NT2/D1 (cell line): ENCODE results near the gene LRRC47.

ENCODE experiments used
- DNase-seq: peaks from one replicate; pipeline ENCODE4 v3.0.0-alpha.2; 2011; ENCODE audit warnings: low read depth, low spot score
- H3K27me3 ChIP-seq: 2 replicates; pipeline ENCODE4 v1.6.0; 2011; ENCODE audit warnings: mild to moderate bottlenecking; ENCODE audit not compliant: insufficient read length, insufficient read depth
- H3K36me3 ChIP-seq: 2 replicates; pipeline ENCODE4 v1.6.1; 2011; ENCODE audit warnings: mild to moderate bottlenecking, low read length, mixed read lengths; ENCODE audit not compliant: insufficient read depth, insufficient read length
- H3K4me1 ChIP-seq: 2 replicates; pipeline ENCODE4 v1.5.1; 2011; ENCODE audit not compliant: insufficient read depth, insufficient read length
- H3K4me3 ChIP-seq: 2 replicates; pipeline ENCODE4 v1.5.1; 2011; ENCODE audit warnings: low read depth; ENCODE audit not compliant: insufficient read length
- H3K9ac ChIP-seq: 2 replicates; pipeline ENCODE4 v1.6.0; 2011; ENCODE audit warnings: low read depth; ENCODE audit not compliant: insufficient read length
- H3K9me3 ChIP-seq: 2 replicates; pipeline ENCODE4 v1.5.1; 2011; ENCODE audit warnings: mild to moderate bottlenecking, low read length; ENCODE audit not compliant: insufficient read depth
- SUZ12 ChIP-seq: IDR thresholded peaks from 2 replicates; pipeline ENCODE4 v1.6.1; 2011; ENCODE audit not compliant: insufficient read length, insufficient read depth; ENCODE audit errors: extremely low read depth
- YY1 ChIP-seq: IDR thresholded peaks from 2 replicates; pipeline ENCODE4 v1.6.1; 2011; ENCODE audit not compliant: insufficient read length, insufficient read depth
- ZNF274 ChIP-seq: IDR thresholded peaks from 2 replicates; pipeline ENCODE4 v1.6.1; 2011; ENCODE audit warnings: mild to moderate bottlenecking, low read depth, low read length

The LRRC47 gene

DNA sequence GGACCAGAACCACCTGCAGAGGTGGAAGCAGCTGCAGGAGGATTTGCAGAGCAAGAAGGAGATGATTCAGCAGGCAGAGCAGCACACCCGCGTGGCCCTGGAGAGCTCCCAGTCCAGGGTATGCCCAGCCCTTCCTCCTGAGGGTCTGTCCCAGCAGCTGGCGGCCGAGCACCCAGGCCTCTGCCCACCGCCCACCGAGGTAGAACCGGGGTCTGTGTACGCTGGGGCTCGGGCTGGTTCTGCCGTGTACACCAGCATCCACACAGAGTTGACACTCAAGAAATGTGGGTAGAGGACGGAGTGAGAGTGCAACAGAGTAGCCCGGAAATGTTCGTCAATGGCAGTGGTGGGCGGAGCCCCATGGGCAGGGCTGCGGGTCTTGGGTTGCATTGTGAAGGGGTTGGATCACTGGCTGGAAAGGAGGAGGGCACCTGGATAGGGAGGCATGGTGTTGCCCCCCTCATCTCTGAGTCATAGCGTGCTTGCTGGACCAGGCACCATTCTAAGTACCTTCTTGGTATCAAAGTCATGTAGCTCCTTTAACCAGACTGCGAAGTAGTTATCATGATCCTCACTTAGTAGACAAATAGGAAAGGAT is 28.9 kb downstream of the LRRC47 start:
- DNase-seq = no peak
- H3K4me3 ChIP-seq = no peak overlapping the region
- no peaks in the 10 kb centered on the region for H3K36me3 ChIP-seq
- TF ChIP-seq SUZ12 (no peak), YY1 (no peak), ZNF274 (no peak)
- H3K9ac ChIP-seq = no peak overlapping the region
- peaks cover 9% of the 10 kb centered on the region for H3K4me1 ChIP-seq
- no peaks in the 10 kb centered on the region for H3K9me3 ChIP-seq
- H3K27me3 ChIP-seq = peaks cover 12% of the 10 kb centered on the region

- no peak overlapping the region for H3K4me3 ChIP-seq
- no peak for DNase-seq
- TF ChIP-seq YY1 (no peak), ZNF274 (no peak), SUZ12 (no peak)
- H3K27me3 ChIP-seq = no peaks in the 10 kb centered on the region
- H3K36me3 ChIP-seq = no peaks in the 10 kb centered on the region
- H3K4me1 ChIP-seq = no peaks in the 10 kb centered on the region
- H3K9ac ChIP-seq = no peak overlapping the region
- no peaks in the 10 kb centered on the region for H3K9me3 ChIP-seq
These were observed 32.8 kb downstream of the LRRC47 start for GRCh38 chr1:3763351-3764125.

DNA sequence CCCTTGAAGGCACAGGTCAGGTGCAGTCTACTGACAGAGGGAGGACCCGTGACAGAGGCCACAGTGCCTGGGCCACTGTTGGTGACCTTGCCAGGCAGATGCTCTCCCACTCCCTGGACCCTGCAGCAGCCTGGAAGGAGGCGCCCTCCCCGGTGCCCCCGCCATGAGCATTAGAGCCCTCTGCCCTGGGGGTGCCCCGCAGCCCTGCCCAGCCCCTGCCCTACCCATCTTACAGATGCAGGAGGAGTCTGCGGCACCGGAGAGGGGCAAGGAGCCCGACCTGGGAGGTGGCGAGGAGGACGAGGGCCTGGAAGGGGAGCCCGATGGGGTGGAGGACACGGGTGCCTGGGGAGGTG is 33.4 kb downstream of the LRRC47 start:
- no peak for DNase-seq
- TF ChIP-seq ZNF274 (no peak), YY1 (no peak), SUZ12 (no peak)
- H3K4me1 ChIP-seq = no peaks in the 10 kb centered on the region
- no peak overlapping the region for H3K4me3 ChIP-seq
- no peaks in the 10 kb centered on the region for H3K36me3 ChIP-seq
- H3K27me3 ChIP-seq = no peaks in the 10 kb centered on the region
- no peaks in the 10 kb centered on the region for H3K9me3 ChIP-seq
- H3K9ac ChIP-seq = no peak overlapping the region

GRCh38 chr1:3762151-3762872 is 34.0 kb downstream of the LRRC47 start:
- no peaks in the 10 kb centered on the region for H3K9me3 ChIP-seq
- H3K9ac ChIP-seq = no peak overlapping the region
- no peak overlapping the region for H3K4me3 ChIP-seq
- H3K4me1 ChIP-seq = no peaks in the 10 kb centered on the region
- DNase-seq = no peak
- TF ChIP-seq YY1 = no peak
- TF ChIP-seq SUZ12 = no peak
- no peak for TF ChIP-seq ZNF274
- H3K27me3 ChIP-seq = no peaks in the 10 kb centered on the region
- H3K36me3 ChIP-seq = no peaks in the 10 kb centered on the region

- H3K27me3 ChIP-seq = no peaks in the 10 kb centered on the region
- no peaks in the 10 kb centered on the region for H3K36me3 ChIP-seq
- no peak overlapping the region for H3K9ac ChIP-seq
- no peaks in the 10 kb centered on the region for H3K4me1 ChIP-seq
- DNase-seq = no peak
- H3K4me3 ChIP-seq = no peak overlapping the region
- TF ChIP-seq YY1 = no peak
- TF ChIP-seq ZNF274 = no peak
- TF ChIP-seq SUZ12 = no peak
- no peaks in the 10 kb centered on the region for H3K9me3 ChIP-seq
These were observed 34.8 kb downstream of the LRRC47 start for GRCh38 chr1:3761296-3762010.

GRCh38 chr1:3759796-3760195 is 36.5 kb downstream of the LRRC47 start:
- Histone ChIP-seq H3K36me3 (no peaks in the 10 kb centered on the region), H3K4me3 (no peak overlapping the region), H3K9ac (no peak overlapping the region), H3K9me3 (no peaks in the 10 kb centered on the region), H3K4me1 (no peaks in the 10 kb centered on the region), H3K27me3 (no peaks in the 10 kb centered on the region)
- no peak for TF ChIP-seq YY1
- DNase-seq = no peak

GRCh38 chr1:3759164-3759563 is 37.1 kb downstream of the LRRC47 start:
- Histone ChIP-seq H3K9ac (no peak overlapping the region), H3K36me3 (no peaks in the 10 kb centered on the region), H3K9me3 (no peaks in the 10 kb centered on the region), H3K27me3 (no peaks in the 10 kb centered on the region), H3K4me1 (no peaks in the 10 kb centered on the region), H3K4me3 (no peak overlapping the region)
- DNase-seq = no peak
- no peak for TF ChIP-seq YY1
- no peak for TF ChIP-seq SUZ12
- TF ChIP-seq ZNF274 = no peak
